ENCODE data around the gene ZNF593OS.

- TF ChIP-seq, protein P1, sequence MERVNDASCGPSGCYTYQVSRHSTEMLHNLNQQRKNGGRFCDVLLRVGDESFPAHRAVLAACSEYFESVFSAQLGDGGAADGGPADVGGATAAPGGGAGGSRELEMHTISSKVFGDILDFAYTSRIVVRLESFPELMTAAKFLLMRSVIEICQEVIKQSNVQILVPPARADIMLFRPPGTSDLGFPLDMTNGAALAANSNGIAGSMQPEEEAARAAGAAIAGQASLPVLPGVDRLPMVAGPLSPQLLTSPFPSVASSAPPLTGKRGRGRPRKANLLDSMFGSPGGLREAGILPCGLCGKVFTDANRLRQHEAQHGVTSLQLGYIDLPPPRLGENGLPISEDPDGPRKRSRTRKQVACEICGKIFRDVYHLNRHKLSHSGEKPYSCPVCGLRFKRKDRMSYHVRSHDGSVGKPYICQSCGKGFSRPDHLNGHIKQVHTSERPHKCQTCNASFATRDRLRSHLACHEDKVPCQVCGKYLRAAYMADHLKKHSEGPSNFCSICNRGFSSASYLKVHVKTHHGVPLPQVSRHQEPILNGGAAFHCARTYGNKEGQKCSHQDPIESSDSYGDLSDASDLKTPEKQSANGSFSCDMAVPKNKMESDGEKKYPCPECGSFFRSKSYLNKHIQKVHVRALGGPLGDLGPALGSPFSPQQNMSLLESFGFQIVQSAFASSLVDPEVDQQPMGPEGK (CRISPR knock-in tag; IDR thresholded peaks at IDR 0.05; ENCODE audit: borderline replicate concordance) = no peak
- no peak for TF ChIP-seq BACH2 (CRISPR knock-in tag; IDR thresholded peaks at IDR 0.05; ENCODE audit: borderline replicate concordance)
- TF ChIP-seq ARNTL (CRISPR knock-in tag; IDR thresholded peaks at IDR 0.05; ENCODE audit: borderline replicate concordance, low read depth) = no peak
- TF ChIP-seq CSDC2 (CRISPR knock-in tag; IDR thresholded peaks at IDR 0.05) = no peak
- TF ChIP-seq, protein P2, sequence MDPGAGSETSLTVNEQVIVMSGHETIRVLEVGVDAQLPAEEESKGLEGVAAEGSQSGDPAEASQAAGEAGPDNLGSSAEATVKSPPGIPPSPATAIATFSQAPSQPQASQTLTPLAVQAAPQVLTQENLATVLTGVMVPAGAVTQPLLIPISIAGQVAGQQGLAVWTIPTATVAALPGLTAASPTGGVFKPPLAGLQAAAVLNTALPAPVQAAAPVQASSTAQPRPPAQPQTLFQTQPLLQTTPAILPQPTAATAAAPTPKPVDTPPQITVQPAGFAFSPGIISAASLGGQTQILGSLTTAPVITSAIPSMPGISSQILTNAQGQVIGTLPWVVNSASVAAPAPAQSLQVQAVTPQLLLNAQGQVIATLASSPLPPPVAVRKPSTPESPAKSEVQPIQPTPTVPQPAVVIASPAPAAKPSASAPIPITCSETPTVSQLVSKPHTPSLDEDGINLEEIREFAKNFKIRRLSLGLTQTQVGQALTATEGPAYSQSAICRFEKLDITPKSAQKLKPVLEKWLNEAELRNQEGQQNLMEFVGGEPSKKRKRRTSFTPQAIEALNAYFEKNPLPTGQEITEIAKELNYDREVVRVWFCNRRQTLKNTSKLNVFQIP (CRISPR knock-in tag; IDR thresholded peaks at IDR 0.05; ENCODE audit: borderline replicate concordance, low read depth) = no peak
- no peak for TF ChIP-seq TCF4 (CRISPR knock-in tag; IDR thresholded peaks at IDR 0.05; ENCODE audit: borderline replicate concordance)
- no peak for TF ChIP-seq TSHZ2 (CRISPR knock-in tag; IDR thresholded peaks at IDR 0.05)
- TF ChIP-seq ZFP3 (CRISPR knock-in tag; IDR thresholded peaks at IDR 0.05) = no peak
- no peak for TF ChIP-seq SNAI2 (CRISPR knock-in tag; IDR thresholded peaks at IDR 0.05)
Measured at GRCh38 chr1:26184086-26184485, 12.5 kb upstream of the ZNF593OS start.
